GM12872 (cell line): ENCODE data around the gene ZNF415.

Experiments
- CTCF ChIP-seq: IDR thresholded peaks from 3 replicates; pipeline ENCODE4 v1.5.1; 2011; ENCODE audit warnings: low read depth, mild to moderate bottlenecking, low read length, moderate library complexity; ENCODE audit not compliant: insufficient read depth

Gene ZNF415

GRCh38 chr19:53085496-53085895 lies 47.2 kb downstream of the ZNF415 start:
- no peak for TF ChIP-seq CTCF

GRCh38 chr19:53082929-53083328 lies 49.8 kb downstream of the ZNF415 start:
- TF ChIP-seq CTCF, result no peak

GRCh38 chr19:53079313-53079924 lies 53.3 kb downstream of the ZNF415 start:
- TF ChIP-seq CTCF, result no peak

DNA sequence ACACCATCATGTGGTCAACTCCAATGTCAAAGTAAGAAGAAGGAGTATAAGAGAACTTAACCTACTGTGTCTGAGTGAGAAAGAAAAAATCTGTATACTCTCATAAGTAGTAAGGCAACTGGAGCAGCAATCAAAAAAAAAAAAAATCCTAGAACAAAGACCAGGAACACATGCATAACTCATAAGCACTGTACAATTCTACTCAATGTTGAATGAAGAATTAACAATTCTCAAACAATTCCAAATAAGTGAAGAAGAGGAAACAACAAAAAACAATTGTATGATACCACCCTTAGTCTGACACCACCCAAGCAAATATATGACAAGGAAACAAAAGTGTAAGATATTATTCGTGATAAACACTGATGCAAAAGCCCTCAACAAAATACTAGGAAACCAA lies 54.0 kb downstream of the ZNF415 start:
- no peak for TF ChIP-seq CTCF

DNA sequence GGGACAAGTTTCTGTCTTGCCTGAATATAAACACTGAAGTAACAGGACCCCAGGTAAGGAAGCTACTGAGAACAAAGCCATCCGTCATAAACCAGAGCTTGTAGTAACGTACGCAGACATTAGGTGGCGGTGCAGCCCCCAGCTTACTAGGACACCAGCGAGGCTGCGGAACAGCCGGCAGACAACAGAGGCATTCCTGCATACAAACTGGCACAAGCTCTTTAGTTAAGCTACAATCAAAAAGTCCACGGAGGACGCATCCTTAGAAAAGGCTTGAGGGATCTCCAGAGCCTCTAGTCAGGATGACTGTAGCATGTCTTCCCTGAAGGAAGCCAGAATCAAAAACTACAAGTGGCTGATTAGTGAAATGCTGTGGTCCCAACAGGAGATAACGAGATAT lies 55.7 kb downstream of the ZNF415 start:
- no peak for TF ChIP-seq CTCF

DNA sequence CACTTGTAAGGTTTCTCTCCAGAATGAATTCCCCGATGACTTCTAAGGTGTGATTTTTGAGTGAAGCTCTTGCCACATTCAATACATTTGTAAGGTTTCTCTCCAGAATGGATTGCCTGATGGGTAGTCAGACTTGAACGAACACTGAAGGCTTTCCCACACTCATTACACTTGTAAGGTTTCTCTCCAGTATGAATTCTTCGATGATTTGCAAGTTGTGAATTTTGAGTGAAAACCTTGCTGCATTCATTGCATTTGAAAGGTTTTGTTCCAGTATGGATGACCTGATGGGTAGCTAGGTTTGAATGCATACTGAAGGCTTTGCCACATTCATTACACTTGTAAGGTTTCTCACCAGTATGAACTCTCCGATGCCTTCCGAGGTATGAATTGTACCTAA lies 63.9 kb downstream of the ZNF415 start:
- no peak for TF ChIP-seq CTCF

DNA sequence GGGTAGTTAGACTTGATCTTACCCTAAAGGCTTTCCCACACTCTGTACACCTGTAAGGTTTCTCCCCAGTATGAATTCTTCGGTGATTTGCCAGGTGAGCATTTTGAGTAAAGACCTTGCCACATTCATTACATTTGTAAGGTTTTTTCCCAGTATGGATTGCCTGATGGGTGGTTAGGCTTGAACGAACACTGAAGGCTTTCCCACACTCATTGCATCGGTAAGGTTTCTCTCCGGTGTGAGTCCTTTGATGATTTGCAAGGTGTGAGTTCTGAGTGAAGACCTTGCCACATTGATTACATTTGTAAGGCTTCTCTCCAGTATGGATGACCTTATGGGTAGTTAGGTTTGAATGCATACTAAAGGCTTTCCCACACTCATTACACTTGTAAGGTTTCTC lies 64.5 kb downstream of the ZNF415 start:
- TF ChIP-seq CTCF, result no peak
